Neural progenitor cell (in vitro differentiated cells): Measurements from ENCODE around the gene CLPTM1. TPM values are rescaled to one million over a fixed set of nuclear protein-coding genes. Genes with fewer than 3 reads are reported as not detected.

Experiments used
- DNase-seq: peaks from one replicate; pipeline ENCODE4 v3.0.0-alpha.2; 2016; ENCODE audit warnings: low spot score
- H2AFZ ChIP-seq: fragments of 200-600 bp; sonication (generic); replicated peaks from 2 replicates; pipeline ENCODE4 v1.6.1; 2016; ENCODE audit warnings: antibody characterized with exemption
- H3F3A ChIP-seq: fragments of 200-600 bp; sonication (generic); 2 replicates; pipeline ENCODE4 v1.6.1; 2016; ENCODE audit warnings: antibody characterized with exemption, low read depth
- H3K27ac ChIP-seq: fragments of 200-600 bp; sonication (generic); 2 replicates; pipeline ENCODE4 v1.5.1; 2016; ENCODE audit warnings: mild to moderate bottlenecking
- H3K27me3 ChIP-seq: fragments of 200-600 bp; sonication (generic); 2 replicates; pipeline ENCODE4 v1.6.1; 2016; ENCODE audit warnings: mild to moderate bottlenecking, moderate library complexity
- H3K36me3 ChIP-seq: fragments of 200-600 bp; sonication (generic); 2 replicates; pipeline ENCODE4 v1.5.1; 2016
- H3K4me1 ChIP-seq: fragments of 200-600 bp; sonication (generic); 2 replicates; pipeline ENCODE4 v1.6.1; 2016; ENCODE audit warnings: mixed run types
- H3K4me2 ChIP-seq: fragments of 200-600 bp; sonication (generic); 2 replicates; pipeline ENCODE4 v1.6.1; 2016
- H3K4me3 ChIP-seq: fragments of 200-600 bp; sonication (generic); 2 replicates; pipeline ENCODE4 v1.5.1; 2016
- H3K79me2 ChIP-seq: fragments of 200-600 bp; sonication (generic); 2 replicates; pipeline ENCODE4 v1.6.1; 2016; ENCODE audit warnings: low read depth
- H3K9ac ChIP-seq: fragments of 200-600 bp; sonication (generic); 2 replicates; pipeline ENCODE4 v1.6.1; 2016
- H3K9me3 ChIP-seq: fragments of 200-600 bp; sonication (generic); 2 replicates; pipeline ENCODE4 v1.5.1; 2016; ENCODE audit warnings: low read depth
- H4K20me1 ChIP-seq: fragments of 200-600 bp; sonication (generic); 2 replicates; pipeline ENCODE4 v1.6.1; 2016; ENCODE audit warnings: low read depth
- H3K27ac Mint-ChIP-seq: 3 replicates; pipeline ENCODE4 v1.8.0; 2021; ENCODE audit warnings: mixed read lengths
- H3K27me3 Mint-ChIP-seq: 2 replicates; pipeline ENCODE4 v1.8.0; 2022; ENCODE audit warnings: low read depth, mild to moderate bottlenecking, inconsistent platforms, moderate library complexity, mixed read lengths; ENCODE audit not compliant: insufficient read depth
- H3K36me3 Mint-ChIP-seq: 3 replicates; pipeline ENCODE4 v1.8.0; 2021; ENCODE audit warnings: mixed read lengths
- H3K4me1 Mint-ChIP-seq: 3 replicates; pipeline ENCODE4 v1.8.0; 2021; ENCODE audit warnings: mixed read lengths
- H3K4me3 Mint-ChIP-seq: 3 replicates; pipeline ENCODE4 v1.8.0; 2021; ENCODE audit warnings: mild to moderate bottlenecking, moderate library complexity, mixed read lengths
- H3K9me3 Mint-ChIP-seq: 3 replicates; pipeline ENCODE4 v1.8.0; 2020; ENCODE audit warnings: mixed read lengths
- EZH2 ChIP-seq: fragments of 200-600 bp; sonication (generic); IDR thresholded peaks from 2 replicates; pipeline ENCODE4 v1.6.1; 2017; ENCODE audit warnings: antibody characterized with exemption, mild to moderate bottlenecking, moderate library complexity
- EZH2phosphoT487 ChIP-seq: fragments of 200-600 bp; sonication (generic); IDR thresholded peaks from 2 replicates; pipeline ENCODE4 v1.6.1; 2017; ENCODE audit warnings: antibody characterized with exemption
- total RNA-seq: library from RNA; depleted of rRNA; stranded (reverse); fragments of >200 nt; gene quantifications from 2 replicates; pipeline ENCODE4 v1.2.3, GENCODE V29; 2015; ENCODE audit warnings: low replicate concordance
- TF ChIP-seq, protein P1 (sequence below): fragments of 200-600 bp; sonication (generic); IDR thresholded peaks from 2 replicates; pipeline ENCODE4 v1.5.1; 2017; ENCODE audit warnings: antibody characterized with exemption, mild to moderate bottlenecking

CLPTM1 gene
- total RNA-seq, 1 donor from 2014 or later: 12.1 TPM

DNA sequence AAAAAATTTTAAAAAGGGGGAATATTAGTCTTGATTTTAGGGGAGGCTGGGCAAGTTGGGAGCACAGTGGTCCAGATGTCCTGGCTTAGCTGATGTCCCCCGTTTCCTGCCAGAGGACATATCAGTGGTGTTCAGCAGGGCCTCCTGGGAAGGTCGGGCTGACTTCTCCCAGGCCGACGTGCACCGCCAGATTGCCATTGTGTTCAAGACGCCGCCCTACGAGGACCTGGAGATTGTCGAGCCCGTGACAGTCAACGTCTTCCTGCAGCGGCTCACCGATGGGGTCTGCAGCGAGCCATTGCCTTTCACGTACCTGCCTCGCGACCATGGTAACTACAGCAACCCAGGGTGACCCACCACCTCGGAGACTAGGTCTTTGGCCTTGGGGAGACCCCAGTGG, 77.2 kb downstream of the CLPTM1 start:
- H3K4me1 Mint-ChIP-seq: no peaks in the 10 kb centered on the region
- no peak overlapping the region for H3K27ac Mint-ChIP-seq

DNA sequence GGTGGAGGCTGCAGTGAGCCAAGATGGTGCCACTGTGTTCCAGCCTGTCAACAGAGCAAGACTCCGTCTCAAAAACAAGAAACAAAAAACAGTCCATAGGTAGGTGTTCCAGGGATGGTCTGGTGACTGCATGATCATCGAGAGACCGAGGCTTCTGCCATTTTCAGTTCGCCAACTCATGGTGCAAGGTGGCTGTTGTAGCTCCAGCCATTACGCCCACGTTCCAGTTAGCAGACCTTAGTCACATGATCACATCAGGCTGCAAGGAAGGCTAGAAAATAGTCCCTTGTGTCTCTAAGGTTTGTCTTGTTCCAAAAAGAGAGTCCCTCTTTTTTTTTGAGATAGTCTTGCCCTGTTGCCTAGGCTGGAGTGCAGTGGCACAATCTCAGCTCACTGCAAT, 80.6 kb downstream of the CLPTM1 start:
- TF ChIP-seq EZH2phosphoT487: no peak
- TF ChIP-seq, protein P1, sequence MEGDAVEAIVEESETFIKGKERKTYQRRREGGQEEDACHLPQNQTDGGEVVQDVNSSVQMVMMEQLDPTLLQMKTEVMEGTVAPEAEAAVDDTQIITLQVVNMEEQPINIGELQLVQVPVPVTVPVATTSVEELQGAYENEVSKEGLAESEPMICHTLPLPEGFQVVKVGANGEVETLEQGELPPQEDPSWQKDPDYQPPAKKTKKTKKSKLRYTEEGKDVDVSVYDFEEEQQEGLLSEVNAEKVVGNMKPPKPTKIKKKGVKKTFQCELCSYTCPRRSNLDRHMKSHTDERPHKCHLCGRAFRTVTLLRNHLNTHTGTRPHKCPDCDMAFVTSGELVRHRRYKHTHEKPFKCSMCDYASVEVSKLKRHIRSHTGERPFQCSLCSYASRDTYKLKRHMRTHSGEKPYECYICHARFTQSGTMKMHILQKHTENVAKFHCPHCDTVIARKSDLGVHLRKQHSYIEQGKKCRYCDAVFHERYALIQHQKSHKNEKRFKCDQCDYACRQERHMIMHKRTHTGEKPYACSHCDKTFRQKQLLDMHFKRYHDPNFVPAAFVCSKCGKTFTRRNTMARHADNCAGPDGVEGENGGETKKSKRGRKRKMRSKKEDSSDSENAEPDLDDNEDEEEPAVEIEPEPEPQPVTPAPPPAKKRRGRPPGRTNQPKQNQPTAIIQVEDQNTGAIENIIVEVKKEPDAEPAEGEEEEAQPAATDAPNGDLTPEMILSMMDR: no peak
- TF ChIP-seq EZH2: no peak
- H3K27me3 Mint-ChIP-seq: peaks cover 2% of the 10 kb centered on the region
- Histone ChIP-seq H4K20me1 (peaks cover 15% of the 10 kb centered on the region), H3K9me3 (no peaks in the 10 kb centered on the region), H3K4me1 (peaks cover 9% of the 10 kb centered on the region), H3K9ac (no peak overlapping the region), H3F3A (peaks cover 8% of the 10 kb centered on the region), H3K4me2 (no peak overlapping the region), H3K36me3 (no peaks in the 10 kb centered on the region), H3K4me3 (no peak overlapping the region), H2AFZ (no peak overlapping the region), H3K79me2 (peaks cover 16% of the 10 kb centered on the region), H3K27ac (no peak overlapping the region), H3K27me3 (no peaks in the 10 kb centered on the region)
- H3K27ac Mint-ChIP-seq: no peak overlapping the region
- DNase-seq: no peak
- peaks cover 3% of the 10 kb centered on the region for H3K36me3 Mint-ChIP-seq
- no peak overlapping the region for H3K4me3 Mint-ChIP-seq
- H3K4me1 Mint-ChIP-seq: peaks cover 14% of the 10 kb centered on the region
- no peaks in the 10 kb centered on the region for H3K9me3 Mint-ChIP-seq

More for the DNA sequence above, 77.2 kb downstream of the CLPTM1 start:
- no peaks in the 10 kb centered on the region for H3K27me3 ChIP-seq
- Mint-ChIP-seq H3K27me3 (peaks cover 3% of the 10 kb centered on the region), H3K9me3 (no peaks in the 10 kb centered on the region), H3K4me3 (no peak overlapping the region), H3K36me3 (no peaks in the 10 kb centered on the region)
- no peaks in the 10 kb centered on the region for H3K4me1 ChIP-seq
- no peak overlapping the region for H3K4me3 ChIP-seq
- DNase-seq: no peak
- no peak overlapping the region for H3K4me2 ChIP-seq
- no peak overlapping the region for H3K27ac ChIP-seq
- no peaks in the 10 kb centered on the region for H3F3A ChIP-seq
- H3K9me3 ChIP-seq: no peaks in the 10 kb centered on the region
- no peak overlapping the region for H2AFZ ChIP-seq
- no peak overlapping the region for H3K9ac ChIP-seq
- H4K20me1 ChIP-seq: no peaks in the 10 kb centered on the region
- no peaks in the 10 kb centered on the region for H3K36me3 ChIP-seq
- H3K79me2 ChIP-seq: no peaks in the 10 kb centered on the region
- TF ChIP-seq, protein P1: no peak
- no peak for TF ChIP-seq EZH2phosphoT487
- no peak for TF ChIP-seq EZH2

DNA sequence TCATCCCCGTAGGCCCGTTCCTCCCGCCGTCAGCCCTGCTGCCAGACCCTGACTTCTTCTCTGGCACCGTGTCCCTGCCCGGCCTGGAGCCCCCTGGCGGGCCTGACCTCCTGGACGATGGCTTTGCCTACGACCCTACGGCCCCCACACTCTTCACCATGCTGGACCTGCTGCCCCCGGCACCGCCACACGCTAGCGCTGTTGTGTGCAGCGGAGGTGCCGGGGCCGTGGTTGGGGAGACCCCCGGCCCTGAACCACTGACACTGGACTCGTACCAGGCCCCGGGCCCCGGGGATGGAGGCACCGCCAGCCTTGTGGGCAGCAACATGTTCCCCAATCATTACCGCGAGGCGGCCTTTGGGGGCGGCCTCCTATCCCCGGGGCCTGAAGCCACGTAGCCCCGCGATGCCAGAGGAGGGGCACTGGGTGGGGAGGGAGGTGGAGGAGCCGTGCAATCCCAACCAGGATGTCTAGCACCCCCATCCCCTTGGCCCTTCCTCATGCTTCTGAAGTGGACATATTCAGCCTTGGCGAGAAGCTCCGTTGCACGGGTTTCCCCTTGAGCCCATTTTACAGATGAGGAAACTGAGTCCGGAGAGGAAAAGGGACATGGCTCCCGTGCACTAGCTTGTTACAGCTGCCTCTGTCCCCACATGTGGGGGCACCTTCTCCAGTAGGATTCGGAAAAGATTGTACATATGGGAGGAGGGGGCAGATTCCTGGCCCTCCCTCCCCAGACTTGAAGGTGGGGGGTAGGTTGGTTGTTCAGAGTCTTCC, 82.4 kb downstream of the CLPTM1 start:
- Histone ChIP-seq H4K20me1 (peaks cover 30% of the 10 kb centered on the region), H3K9me3 (no peaks in the 10 kb centered on the region), H3K79me2 (peaks cover 34% of the 10 kb centered on the region), H3K36me3 (no peaks in the 10 kb centered on the region), H3K4me1 (peaks cover 9% of the 10 kb centered on the region), H2AFZ (no peak overlapping the region), H3F3A (peaks cover 8% of the 10 kb centered on the region), H3K27me3 (no peaks in the 10 kb centered on the region), H3K27ac (no peak overlapping the region), H3K4me2 (no peak overlapping the region), H3K9ac (no peak overlapping the region), H3K4me3 (no peak overlapping the region)
- TF ChIP-seq, protein P1: no peak
- TF ChIP-seq EZH2phosphoT487 (no peak), EZH2 (no peak)
- no peak for DNase-seq
- Mint-ChIP-seq H3K4me3 (peak overlapping the region; percentile 96), H3K9me3 (no peaks in the 10 kb centered on the region), H3K4me1 (peaks cover 20% of the 10 kb centered on the region), H3K27ac (no peak overlapping the region), H3K27me3 (peaks cover 2% of the 10 kb centered on the region), H3K36me3 (peaks cover 13% of the 10 kb centered on the region)
